Activated CD4-positive, alpha-beta T cell treated with anti-CD3 and anti-CD28 coated beads, Interleukin-2, amount 50 U/mL, for 16 hours (primary cell): Measurements from ENCODE around the gene YAP1.

Experiments
- DNase-seq: peaks from one replicate; pipeline ENCODE4 v3.0.0-alpha.2; 2020

YAP1 gene

GRCh38 chr11:102117472-102118113 lies 7.3 kb downstream of the YAP1 start:
- DNase-seq, result no peak

DNA sequence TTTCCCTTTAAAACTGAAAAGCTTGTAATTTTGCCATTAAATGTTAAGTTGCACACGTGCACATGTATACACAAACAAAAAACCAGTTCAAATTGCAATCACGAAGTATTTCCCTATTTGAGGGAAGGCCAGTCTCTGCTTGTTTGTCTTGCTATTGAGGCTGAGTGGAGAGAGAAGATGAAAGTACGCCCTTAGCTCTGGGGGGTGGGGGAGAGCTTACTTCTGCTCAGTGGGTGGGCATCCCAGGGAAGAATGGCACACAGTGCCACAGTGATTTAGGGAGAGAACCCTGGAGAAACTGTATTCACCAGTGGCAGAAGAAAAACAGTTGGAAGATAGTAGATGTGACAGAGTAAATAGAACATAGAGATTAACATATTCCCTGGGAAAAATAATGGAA lies 8.7 kb downstream of the YAP1 start:
- DNase-seq, result no peak

GRCh38 chr11:102119997-102120396 lies 9.8 kb downstream of the YAP1 start:
- DNase-seq, result no peak

DNA sequence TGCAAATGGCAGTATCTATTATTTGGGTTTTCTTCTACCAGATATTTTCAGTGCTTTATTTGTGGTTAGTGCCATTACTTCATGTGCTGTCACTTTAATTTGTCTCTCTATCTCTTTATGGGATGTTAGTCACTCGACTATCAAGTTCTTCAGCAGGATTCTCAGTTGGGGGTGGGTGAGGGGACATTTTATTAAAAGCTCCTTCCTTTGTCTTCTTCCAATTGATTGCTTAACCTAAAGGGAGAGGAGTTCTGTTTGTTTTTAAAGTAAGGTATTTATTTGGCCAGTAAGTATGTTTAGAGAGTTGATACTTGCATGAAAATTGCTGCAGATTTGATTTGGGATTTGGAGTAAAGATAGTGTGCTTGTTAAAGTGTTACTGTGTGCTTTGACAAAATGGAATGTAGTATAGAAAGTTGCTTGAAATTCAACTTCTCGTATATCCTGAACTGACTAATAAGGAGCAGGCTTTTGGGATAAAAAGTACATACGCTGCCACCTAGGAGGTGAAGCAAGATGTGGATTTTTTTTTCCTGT lies 10.3 kb downstream of the YAP1 start:
- no peak for DNase-seq

DNA sequence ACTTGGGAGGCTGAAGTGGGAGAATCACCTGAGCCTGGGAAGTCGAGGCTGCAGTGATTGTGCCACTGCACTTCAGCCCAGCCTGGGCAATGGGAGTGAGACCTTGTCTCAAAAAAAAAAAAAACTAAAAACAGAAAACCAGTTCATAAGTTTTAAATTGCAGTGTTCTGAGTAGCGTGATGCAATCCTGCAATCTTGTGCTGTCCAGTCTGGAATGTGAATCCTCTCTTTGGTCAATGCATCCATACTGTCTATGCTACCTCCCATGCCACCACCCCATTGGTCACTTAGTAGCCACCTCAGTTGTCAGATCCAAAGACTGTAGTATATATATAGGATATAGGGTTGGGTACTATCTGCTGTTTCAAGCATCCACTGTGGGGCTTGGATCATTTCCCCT lies 11.1 kb downstream of the YAP1 start:
- DNase-seq, result no peak

GRCh38 chr11:102134597-102134996 lies 24.4 kb downstream of the YAP1 start:
- DNase-seq, result no peak

DNA sequence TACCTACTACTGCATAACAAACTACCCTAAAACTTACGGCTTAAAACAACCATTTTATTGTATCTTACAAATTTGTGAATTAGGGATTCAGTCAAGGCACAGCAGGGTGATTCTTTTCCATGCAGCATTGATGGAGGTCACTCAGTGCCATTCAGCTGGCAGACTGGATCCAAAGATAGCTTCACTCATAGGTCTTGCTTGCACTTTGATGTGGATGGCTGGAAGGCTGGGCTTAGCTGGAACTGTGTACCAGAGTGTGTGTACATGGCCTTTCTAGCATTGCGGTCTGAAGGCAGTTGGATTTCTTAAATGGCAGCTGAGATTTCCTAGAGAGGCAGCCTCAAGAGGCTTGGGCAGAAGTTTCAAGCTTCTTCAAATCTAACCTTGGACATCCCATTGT lies 25.0 kb downstream of the YAP1 start:
- DNase-seq, result no peak

DNA sequence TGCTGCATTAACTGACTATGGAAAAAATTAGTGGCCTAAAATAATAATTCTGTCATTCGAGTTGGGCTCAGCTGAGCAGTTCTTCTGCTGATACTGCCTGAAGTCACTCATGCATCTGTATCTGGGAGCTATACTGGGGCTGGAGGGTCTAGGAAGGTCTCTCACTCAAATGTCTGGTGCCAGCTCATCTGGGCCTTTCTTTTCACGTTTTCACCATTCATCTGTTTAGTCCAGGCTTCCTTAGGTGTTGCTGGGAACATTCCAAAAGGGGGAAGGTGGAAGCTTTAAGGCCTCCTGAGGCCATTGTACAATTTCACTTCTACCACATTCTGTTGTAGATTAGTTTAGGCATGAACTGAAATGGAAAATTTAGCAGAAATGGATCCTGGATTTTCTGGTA lies 28.0 kb downstream of the YAP1 start:
- DNase-seq, result no peak

DNA sequence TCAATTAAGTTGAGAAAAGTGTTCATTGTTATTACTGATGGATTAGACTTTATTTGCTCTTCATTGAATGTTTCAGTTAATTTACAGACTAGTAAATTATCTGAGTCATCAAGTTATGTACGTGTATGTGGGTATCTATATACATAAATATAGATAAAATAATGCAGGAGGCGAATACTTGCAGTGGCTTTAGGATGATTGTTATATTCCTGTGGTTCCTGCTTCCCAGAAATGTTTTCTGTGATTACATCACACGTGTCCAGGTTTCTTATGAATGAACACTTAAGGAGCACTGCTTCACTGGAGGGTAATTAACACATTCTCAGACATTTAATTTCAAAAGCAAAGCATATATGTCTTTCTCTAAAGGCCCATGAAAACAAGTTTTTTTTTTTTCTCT lies 28.4 kb downstream of the YAP1 start:
- no peak for DNase-seq

GRCh38 chr11:102139081-102139498 lies 28.8 kb downstream of the YAP1 start:
- no peak for DNase-seq

DNA sequence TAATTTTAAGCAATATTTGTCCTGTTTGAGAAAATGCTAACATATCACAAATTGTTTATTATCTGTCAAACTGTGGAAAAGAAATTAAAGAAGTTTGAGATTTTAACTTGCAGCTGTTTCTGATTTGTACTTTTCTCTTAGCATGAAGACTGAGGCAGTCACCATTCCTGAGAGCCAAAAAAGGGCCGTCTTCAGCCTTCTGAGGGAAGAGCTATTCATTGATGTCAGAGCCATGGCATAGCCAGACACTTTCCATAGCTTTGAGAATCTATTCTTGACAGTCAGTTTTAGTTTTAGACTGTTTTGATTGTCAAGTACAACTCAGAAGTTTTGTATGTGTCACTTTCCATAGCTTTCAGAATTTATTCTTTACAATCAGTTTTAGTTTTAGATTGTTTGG lies 32.1 kb downstream of the YAP1 start:
- DNase-seq, result no peak

- no peak for DNase-seq
Measured at GRCh38 chr11:102143867-102144266, 33.6 kb downstream of the YAP1 start.

GRCh38 chr11:102144357-102145355 lies 34.4 kb downstream of the YAP1 start:
- DNase-seq, result no peak

DNA sequence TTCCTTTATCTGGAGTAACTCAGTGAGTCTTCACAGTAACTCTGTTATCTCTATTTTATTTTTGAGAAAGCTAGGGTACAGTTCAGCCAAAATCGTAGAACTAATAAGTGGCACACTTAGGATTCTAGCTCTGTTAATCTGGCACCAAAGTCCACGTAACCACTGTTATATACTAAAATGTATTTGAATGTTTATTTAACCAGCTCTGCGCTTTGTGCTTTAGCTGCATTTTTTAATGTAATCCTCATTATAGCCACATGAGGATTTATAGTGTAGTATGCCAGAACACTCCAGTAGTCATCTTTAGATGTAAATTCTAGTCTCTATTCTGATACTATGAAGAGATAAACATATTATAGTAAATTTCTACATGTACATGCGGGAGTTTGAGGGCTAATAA lies 36.8 kb downstream of the YAP1 start:
- no peak for DNase-seq

DNA sequence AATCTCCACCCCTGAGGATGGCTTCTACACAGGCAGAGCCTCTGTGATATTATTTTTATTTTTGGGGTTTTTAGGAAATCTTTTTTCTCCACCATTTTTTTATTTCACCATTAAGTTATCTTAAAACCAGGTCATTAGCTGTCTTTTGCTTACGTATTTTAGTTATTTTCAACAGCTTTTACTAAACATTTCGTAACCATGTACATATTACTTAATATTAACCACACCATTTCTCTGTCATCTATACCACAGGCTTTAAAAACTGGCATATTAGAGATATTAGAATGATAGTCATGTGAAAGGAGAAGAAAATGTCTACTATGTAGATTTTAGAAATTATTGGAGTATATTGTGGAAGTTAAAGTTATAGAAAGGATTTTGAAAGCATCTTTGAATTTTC lies 37.4 kb downstream of the YAP1 start:
- DNase-seq, result no peak

- DNase-seq, result no peak
Measured at GRCh38 chr11:102148059-102148458, 37.8 kb downstream of the YAP1 start.

DNA sequence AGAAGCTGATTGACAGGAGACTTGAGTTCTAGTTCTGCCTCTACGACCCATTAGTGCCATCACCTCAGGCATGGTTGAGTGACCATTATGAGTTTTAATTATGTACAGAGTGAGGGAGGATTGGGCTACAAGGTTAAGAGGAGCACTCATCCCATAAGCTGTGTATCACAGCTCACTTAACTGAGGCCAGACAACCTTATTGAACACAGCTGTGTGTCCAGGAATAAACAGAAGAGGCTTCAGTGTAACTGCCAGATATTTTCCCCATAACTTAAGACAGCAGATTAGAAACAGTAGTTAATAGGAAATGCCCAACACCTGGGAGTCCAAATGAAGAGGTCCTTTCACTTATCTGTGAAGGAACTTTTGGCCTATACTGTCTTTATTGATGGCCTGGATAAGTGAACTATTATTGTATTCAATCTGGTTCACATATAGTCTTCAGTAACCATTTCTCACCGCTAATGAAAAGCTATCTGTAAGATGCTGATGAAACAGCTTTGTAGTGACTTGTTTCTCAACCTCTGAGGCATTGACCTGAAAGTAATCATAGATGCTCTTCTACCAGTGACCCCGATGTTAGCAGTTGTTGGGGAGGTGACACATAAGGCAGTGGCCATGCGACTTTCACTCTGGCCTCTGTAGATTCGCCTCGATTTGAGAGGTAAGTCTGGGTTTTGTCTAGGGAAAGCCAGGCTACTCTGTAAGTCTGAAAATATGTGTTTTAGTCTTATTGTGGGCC lies 41.7 kb downstream of the YAP1 start:
- no peak for DNase-seq

- DNase-seq, result no peak
Measured at GRCh38 chr11:102153082-102153481, 42.8 kb downstream of the YAP1 start.

- no peak for DNase-seq
Measured at GRCh38 chr11:102154806-102155205, 44.6 kb downstream of the YAP1 start.

GRCh38 chr11:102155676-102156075 lies 45.4 kb downstream of the YAP1 start:
- DNase-seq, result no peak

GRCh38 chr11:102157219-102157618 lies 47.0 kb downstream of the YAP1 start:
- DNase-seq, result no peak

- DNase-seq, result no peak
Measured at GRCh38 chr11:102158164-102158735, 48.0 kb downstream of the YAP1 start.

- no peak for DNase-seq
Measured at GRCh38 chr11:102163368-102163767, 53.1 kb downstream of the YAP1 start.
